Measurements from ENCODE around the gene AIP. TPM values are rescaled to one million over a fixed set of nuclear protein-coding genes. Genes with fewer than 3 reads are reported as not detected.

AIP gene
- total and polyA plus RNA-seq, 7 donors: 25.3 to 71.5 (median 42.7) TPM

DNA sequence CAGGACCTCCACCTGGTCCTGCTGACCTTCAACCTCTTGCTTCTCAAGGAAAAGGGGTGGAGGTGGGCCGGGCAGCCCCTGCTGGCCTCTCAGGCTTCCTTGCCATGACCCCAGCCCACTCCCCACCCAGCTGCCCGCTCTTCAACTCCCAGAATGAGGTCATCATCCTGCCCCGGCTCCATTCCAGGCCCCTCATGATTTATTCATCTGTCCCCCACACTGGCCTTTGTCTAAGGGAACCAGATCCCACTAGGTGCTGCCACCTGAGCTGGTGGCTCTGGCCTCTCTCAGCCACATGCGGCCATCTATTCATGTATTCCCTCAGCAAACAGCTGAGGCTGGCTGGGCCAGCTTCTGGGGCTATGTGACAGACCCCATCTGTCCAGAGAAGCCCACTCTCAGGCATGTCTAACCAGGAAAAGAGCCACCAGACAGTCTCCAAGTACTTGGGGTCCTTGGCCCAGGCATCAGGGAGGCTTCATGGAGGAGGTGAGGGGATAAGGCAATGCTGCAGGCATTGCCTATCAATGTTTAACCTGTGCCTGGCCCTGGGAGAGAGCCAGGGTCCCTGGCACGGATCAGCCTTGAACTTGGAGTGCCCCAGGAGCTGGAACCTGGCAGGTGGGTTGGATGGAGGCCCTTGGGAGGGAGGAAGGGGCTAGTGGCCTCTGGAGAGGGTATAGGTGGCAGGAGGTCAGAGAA, 42.6 kb downstream of the AIP start:
- H3K4me3 ChIP-seq: no peak overlapping the region
- H3K9me3 ChIP-seq: no peaks in the 10 kb centered on the region
- intact Hi-C loops (cut with DNase I): no loop called here
- WGBS, 3 donors: 50 to 67% (median 66%) methylated on average over 5 of the region's 5 CpGs
- H3K27ac ChIP-seq: no peak overlapping the region
- DNase-seq (no peak), ATAC-seq (no peak)
- TF ChIP-seq, protein P1, sequence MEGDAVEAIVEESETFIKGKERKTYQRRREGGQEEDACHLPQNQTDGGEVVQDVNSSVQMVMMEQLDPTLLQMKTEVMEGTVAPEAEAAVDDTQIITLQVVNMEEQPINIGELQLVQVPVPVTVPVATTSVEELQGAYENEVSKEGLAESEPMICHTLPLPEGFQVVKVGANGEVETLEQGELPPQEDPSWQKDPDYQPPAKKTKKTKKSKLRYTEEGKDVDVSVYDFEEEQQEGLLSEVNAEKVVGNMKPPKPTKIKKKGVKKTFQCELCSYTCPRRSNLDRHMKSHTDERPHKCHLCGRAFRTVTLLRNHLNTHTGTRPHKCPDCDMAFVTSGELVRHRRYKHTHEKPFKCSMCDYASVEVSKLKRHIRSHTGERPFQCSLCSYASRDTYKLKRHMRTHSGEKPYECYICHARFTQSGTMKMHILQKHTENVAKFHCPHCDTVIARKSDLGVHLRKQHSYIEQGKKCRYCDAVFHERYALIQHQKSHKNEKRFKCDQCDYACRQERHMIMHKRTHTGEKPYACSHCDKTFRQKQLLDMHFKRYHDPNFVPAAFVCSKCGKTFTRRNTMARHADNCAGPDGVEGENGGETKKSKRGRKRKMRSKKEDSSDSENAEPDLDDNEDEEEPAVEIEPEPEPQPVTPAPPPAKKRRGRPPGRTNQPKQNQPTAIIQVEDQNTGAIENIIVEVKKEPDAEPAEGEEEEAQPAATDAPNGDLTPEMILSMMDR (IDR thresholded peaks at IDR 0.05): no peak
- H3K27me3 ChIP-seq (ENCODE audit: insufficient read depth in 3 of 3, low read length in 2 of 3): peaks cover 0 to 11% (median 9%) of the 10 kb centered on the region in 3 donors
- no peaks in the 10 kb centered on the region for H3K36me3 ChIP-seq (ENCODE audit: insufficient read depth in 1 of 2, low read depth in 1 of 2)
- H3K4me1 ChIP-seq: no peaks in the 10 kb centered on the region

DNA sequence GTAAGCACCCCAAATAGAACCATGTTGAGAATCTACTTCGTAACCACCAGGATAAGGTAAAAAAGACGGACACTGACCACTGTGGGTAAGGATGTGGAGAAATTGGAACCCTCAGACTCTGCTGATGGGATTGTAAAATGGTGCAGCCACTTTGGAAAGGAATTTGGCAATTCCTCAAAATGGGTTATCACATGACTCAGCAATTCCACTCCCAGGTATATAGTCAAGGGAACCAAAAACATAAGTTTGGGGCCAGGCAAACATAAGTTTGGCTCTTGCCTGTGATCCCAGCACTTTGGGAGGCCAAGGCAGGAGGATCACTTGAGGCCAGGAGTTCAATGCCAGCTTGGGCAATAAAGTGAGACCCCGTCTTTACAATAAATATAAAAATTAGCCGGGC, 45.5 kb downstream of the AIP start:
- Histone ChIP-seq H3K4me1 (no peaks in the 10 kb centered on the region), H3K36me3 (ENCODE audit: insufficient read depth in 1 of 2, low read depth in 1 of 2) (no peaks in the 10 kb centered on the region), H3K27me3 (ENCODE audit: insufficient read depth in 3 of 3, low read length in 2 of 3) (peaks cover 0 to 9% (median 9%) of the 10 kb centered on the region in 3 donors), H3K9me3 (no peaks in the 10 kb centered on the region), H3K27ac (no peak overlapping the region), H3K4me3 (no peak overlapping the region)
- TF ChIP-seq, protein P1 (IDR thresholded peaks at IDR 0.05): no peak
- ATAC-seq: no peak
- intact Hi-C loops (cut with DNase I): no loop called here
- no peak for DNase-seq
- WGBS, 3 donors: 88 to 93% (median 89%) methylated on average over 4 of the region's 4 CpGs

DNA sequence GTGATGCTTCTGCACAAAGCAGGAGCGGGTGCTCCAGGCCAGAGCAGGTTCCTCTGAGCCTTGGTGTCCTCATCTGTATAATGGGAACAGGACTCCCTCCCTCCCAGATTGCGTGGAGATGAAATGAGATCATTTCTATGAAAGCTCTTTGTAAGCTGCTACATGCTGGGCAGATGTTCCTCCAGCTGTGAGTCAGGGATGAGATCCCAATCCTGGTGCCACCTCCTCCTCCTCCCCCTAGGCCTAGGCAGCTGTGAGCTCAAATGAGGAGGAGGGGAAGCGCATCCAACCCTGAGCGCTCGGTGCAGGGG, 47.4 kb downstream of the AIP start:
- intact Hi-C loops (cut with DNase I): no loop called here

DNA sequence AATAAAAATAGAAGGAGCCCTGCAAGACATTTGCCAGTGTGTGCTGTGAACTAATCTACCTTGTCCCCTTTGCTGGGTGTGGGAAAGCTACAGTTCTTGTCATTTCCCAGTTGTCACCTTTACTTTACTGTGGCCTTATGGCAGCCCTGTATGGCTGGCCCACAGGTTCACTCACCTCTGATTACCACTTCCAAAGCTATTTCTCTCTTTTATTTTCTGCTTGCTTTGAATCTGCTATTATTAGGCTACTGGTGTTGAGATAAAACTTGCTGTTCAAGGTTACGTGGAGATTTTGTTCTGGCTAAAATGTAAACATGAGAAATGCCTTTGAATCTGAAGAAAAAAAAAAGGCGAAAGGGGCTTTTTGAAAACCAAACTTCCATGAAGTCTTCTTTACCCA, 50.1 kb downstream of the AIP start:
- WGBS, 3 donors: 90 to 93% (median 92%) methylated on average over 2 of the region's 2 CpGs
- Histone ChIP-seq H3K27ac (no peak overlapping the region), H3K4me3 (no peak overlapping the region), H3K4me1 (no peaks in the 10 kb centered on the region), H3K27me3 (ENCODE audit: insufficient read depth in 3 of 3, low read length in 2 of 3) (no peaks in the 10 kb centered on the region), H3K36me3 (ENCODE audit: insufficient read depth in 1 of 2, low read depth in 1 of 2) (no peaks in the 10 kb centered on the region), H3K9me3 (no peaks in the 10 kb centered on the region)
- ATAC-seq (no peak), DNase-seq (no peak)
- TF ChIP-seq, protein P1 (IDR thresholded peaks at IDR 0.05): no peak
- intact Hi-C loops (cut with DNase I): no loop called here

More for the DNA sequence above, 47.4 kb downstream of the AIP start:
- H3K4me1 ChIP-seq: no peaks in the 10 kb centered on the region
- DNase-seq: no peak
- no peaks in the 10 kb centered on the region for H3K27me3 ChIP-seq (ENCODE audit: insufficient read depth in 3 of 3, low read length in 2 of 3)
- ATAC-seq: no peak
- 47 to 53% (median 50%) methylated on average over 5 of the region's 5 CpGs for WGBS, 3 donors
- TF ChIP-seq, protein P1 (IDR thresholded peaks at IDR 0.05): no peak
- H3K9me3 ChIP-seq: no peaks in the 10 kb centered on the region
- no peak overlapping the region for H3K27ac ChIP-seq
- H3K4me3 ChIP-seq: no peak overlapping the region
- H3K36me3 ChIP-seq (ENCODE audit: insufficient read depth in 1 of 2, low read depth in 1 of 2): no peaks in the 10 kb centered on the region
